Body of pancreas (tissue), 4 donors: ENCODE results near the gene PVALEF. TPM values are rescaled to one million over a fixed set of nuclear protein-coding genes. Genes with fewer than 3 reads are reported as not detected.
A peak's percentile ranks its signal among the peaks of the same experiment; 100 is the strongest.

Experiments
- ATAC-seq: fragments of 150-250 bp; one replicate; pipeline ENCODE4 v1.9.1; 2016
- DNase-seq, 4 donors: peaks; one replicate each; pipeline ENCODE4 v3.0.0-alpha.2; 2019
- H3K27ac ChIP-seq, 4 donors: fragments of 200-600 bp; sonication (generic); 1 replicate in 3 of 4; 2 replicates in 1 of 4; pipeline versions ENCODE4 v1.5.1 to v1.6.1; 2016 to 2019; ENCODE audit warnings: mild to moderate bottlenecking in 1 of 4, mixed read lengths in 1 of 4, moderate library complexity in 1 of 4
- H3K27me3 ChIP-seq, 2 donors: fragments of 200-600 bp; sonication (generic); one replicate each; pipeline ENCODE4 v1.6.0; 2016; ENCODE audit warnings: mild to moderate bottlenecking in 1 of 2
- H3K36me3 ChIP-seq, 2 donors: fragments of 200-600 bp; sonication (generic); replicated peaks in 1 of 2; 2 replicates each; pipeline ENCODE4 v1.5.1; 2016; ENCODE audit warnings: low read depth in 2 of 2; ENCODE audit not compliant: insufficient read depth in 1 of 2
- H3K4me1 ChIP-seq: fragments of 200-600 bp; sonication (generic); one replicate; pipeline ENCODE4 v1.6.0; 2016
- H3K4me3 ChIP-seq, 2 donors: fragments of 200-600 bp; sonication (generic); 1 replicate in 1 of 2; 2 replicates in 1 of 2; pipeline ENCODE4 v1.5.1; 2016 to 2019
- H3K9me3 ChIP-seq, 3 donors: fragments of 200-600 bp; sonication (generic); 1 replicate in 2 of 3; 2 replicates in 1 of 3; pipeline ENCODE4 v1.5.1; 2016
- CTCF ChIP-seq, 7 experiments: fragments of 450-650 bp in 4 of 7; fragments of 200-600 bp in 3 of 7; sonication (generic) in 3 of 7; IDR thresholded peaks; one replicate each; pipeline ENCODE4 v1.5.1; 2016 to 2019; ENCODE audit warnings: antibody characterized with exemption in 7 of 7
- POLR2A ChIP-seq, 3 donors: fragments of 450-650 bp; IDR thresholded peaks; one replicate each; pipeline ENCODE4 v1.6.1; 2016; ENCODE audit warnings: antibody characterized with exemption in 3 of 3, mild to moderate bottlenecking in 2 of 3
- WGBS, 2 donors: methylation state at CpG; one replicate each; pipeline ENCODE4 v1.1.5; 2017; 5-methylcytosine and 5-hydroxymethylcytosine counted together
- intact Hi-C: fragments of 100-400 bp; cut with DNase I; formaldehyde crosslinking; loops from one replicate; pipeline ENCODE4 v1.15.1; 2023
- total RNA-seq, 2 donors: library from RNA; depleted of rRNA; stranded (reverse); fragments of >200 nt; gene quantifications; one replicate each; pipeline ENCODE4 v1.1.0, GENCODE V29; 2016

Gene PVALEF
- total RNA-seq, 2 donors from 2014 or later, result not detected

DNA sequence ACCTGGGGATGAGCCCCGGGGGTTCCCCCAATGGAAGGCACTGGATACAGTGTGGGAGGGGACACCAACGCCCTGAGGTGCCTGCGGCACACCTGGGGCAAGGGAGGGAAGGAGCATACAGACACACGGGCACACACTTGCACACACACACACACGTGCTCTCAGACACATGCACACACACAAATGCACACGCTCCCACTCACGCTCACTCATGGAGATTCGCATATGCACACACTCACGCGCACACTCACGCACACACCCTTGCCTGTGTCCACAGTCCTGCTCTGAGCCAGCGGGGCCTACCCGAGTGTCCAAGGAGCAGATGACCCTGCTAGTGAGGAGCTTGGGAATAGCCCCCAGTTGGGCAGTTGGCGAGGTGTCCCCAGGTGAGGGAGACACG is 16.7 kb upstream of the PVALEF start:
- Histone ChIP-seq H3K27ac (no peak overlapping the region), H3K4me1 (no peaks in the 10 kb centered on the region), H3K36me3 (no peaks in the 10 kb centered on the region), H3K4me3 (no peak overlapping the region), H3K9me3 (no peaks in the 10 kb centered on the region), H3K27me3 (no peaks in the 10 kb centered on the region)
- intact Hi-C loops, result loop anchor here (10.0 kb wide), 1 partner anchor 86 kb away; the partner anchor contains the start of genes NDUFAF8 and TEPSIN
- no peak for TF ChIP-seq POLR2A (IDR thresholded peaks at IDR 0.05)
- no peak for TF ChIP-seq CTCF (IDR thresholded peaks at IDR 0.05)
- DNase-seq, result no peak
- no peak for ATAC-seq
- WGBS, 2 donors, result 80 to 93% methylated on average over 13 to 14 of the region's 15 CpGs

- Histone ChIP-seq H3K27me3 (no peaks in the 10 kb centered on the region), H3K4me1 (no peaks in the 10 kb centered on the region), H3K9me3 (no peaks in the 10 kb centered on the region), H3K27ac (no peak overlapping the region), H3K4me3 (no peak overlapping the region), H3K36me3 (no peaks in the 10 kb centered on the region)
- WGBS, 2 donors, result 85 to 89% methylated on average over 11 to 14 of the region's 14 CpGs
- DNase-seq (peak in 1 of 4 donors; percentile 22), ATAC-seq (no peak)
- intact Hi-C loops, result loop anchor here (10.0 kb wide), 1 partner anchor 86 kb away; the partner anchor contains the start of genes NDUFAF8 and TEPSIN
- TF ChIP-seq POLR2A (IDR thresholded peaks at IDR 0.05) (no peak), CTCF (IDR thresholded peaks at IDR 0.05) (no peak)
Observed at GRCh38 chr17:81148986-81149533, 16.2 kb upstream of the PVALEF start.

DNA sequence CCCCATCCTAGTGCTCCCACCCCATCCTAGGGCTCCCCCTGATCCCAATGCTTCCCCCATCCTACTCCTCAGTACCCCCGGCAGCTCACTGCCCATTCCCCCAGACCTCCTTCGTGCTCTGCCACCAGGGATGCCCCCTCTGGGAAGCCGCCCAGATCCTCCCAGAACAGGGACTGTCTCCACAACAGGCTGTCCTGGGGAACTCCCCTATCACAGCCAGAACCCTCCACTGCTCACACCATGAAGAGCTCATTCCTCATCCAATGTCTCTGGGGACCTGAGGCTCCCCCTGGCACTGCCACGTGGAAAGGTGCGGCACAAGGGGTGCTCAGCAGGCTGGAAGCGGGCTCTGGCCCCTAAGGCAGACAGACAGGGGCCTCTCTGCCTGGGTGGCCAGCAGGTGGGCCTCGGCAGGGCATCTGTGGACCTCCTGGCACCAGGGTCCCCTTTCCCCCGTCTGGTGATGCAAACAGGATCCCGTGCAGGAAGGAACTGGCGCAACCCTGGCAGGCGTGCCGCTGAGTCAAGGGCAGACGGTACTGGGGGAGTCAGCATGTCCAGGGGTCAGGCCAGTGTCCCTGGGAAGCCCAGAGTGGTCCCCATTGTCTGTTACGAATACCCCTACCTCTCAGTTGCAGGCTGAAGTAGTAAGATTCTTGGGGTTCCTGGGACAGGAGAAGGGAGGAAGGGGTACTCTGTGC is 14.8 kb upstream of the PVALEF start:
- ATAC-seq (no peak), DNase-seq (peak in 1 of 4 donors; percentile 59)
- intact Hi-C loops, result no loop called here
- Histone ChIP-seq H3K27me3 (no peaks in the 10 kb centered on the region), H3K36me3 (no peaks in the 10 kb centered on the region), H3K4me3 (no peak overlapping the region), H3K27ac (no peak overlapping the region), H3K4me1 (no peaks in the 10 kb centered on the region), H3K9me3 (no peaks in the 10 kb centered on the region)
- 65 to 80% methylated on average over 7 to 14 of the region's 14 CpGs for WGBS, 2 donors
- TF ChIP-seq CTCF (IDR thresholded peaks at IDR 0.05) (no peak), POLR2A (IDR thresholded peaks at IDR 0.05) (peak in 1 of 3 donors; percentile 27)

DNA sequence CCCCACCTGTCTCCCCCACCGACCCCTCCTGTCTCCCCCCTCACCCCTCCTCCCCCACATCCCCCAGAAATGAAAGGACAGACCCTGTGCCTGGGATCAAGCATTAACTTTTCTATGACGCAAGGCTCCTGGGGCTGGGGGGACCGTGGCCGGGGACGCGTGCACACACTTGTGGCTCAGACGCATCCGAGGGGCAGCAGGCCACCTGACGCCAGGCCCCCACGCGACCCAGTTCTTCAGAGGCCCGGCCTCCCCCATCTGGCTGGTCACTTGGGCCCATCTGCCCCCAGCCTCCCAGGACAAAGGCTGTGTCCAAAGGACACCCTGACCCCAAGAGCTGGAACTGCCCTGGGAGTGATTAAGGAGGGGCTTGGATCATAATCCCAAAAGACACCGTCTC is 14.0 kb upstream of the PVALEF start:
- H3K27ac ChIP-seq, result no peak overlapping the region

More for the DNA sequence above, 14.0 kb upstream of the PVALEF start:
- WGBS, 2 donors, result 91 to 100% methylated on average over 5 to 12 of the region's 13 CpGs
- no peak for DNase-seq
- intact Hi-C loops, result no loop called here
- Histone ChIP-seq H3K4me3 (no peak overlapping the region), H3K9me3 (no peaks in the 10 kb centered on the region), H3K27me3 (no peaks in the 10 kb centered on the region), H3K36me3 (no peaks in the 10 kb centered on the region), H3K4me1 (no peaks in the 10 kb centered on the region)
- ATAC-seq, result no peak
- TF ChIP-seq CTCF (IDR thresholded peaks at IDR 0.05), result no peak
- TF ChIP-seq POLR2A (IDR thresholded peaks at IDR 0.05), result no peak
